GM19467 (cell line): ENCODE results near the gene ZNF469.

Source experiments
- ATAC-seq: cut with Tn5 transposase; IDR thresholded peaks from one replicate; pipeline ENCODE4 v1.9.1; 2021; ENCODE audit warnings: mild to moderate bottlenecking, moderate library complexity; ENCODE audit not compliant: unreplicated experiment

Gene ZNF469

GRCh38 chr16:88376835-88377726 lies 5.7 kb upstream of the ZNF469 start:
- ATAC-seq = no peak

- ATAC-seq = no peak
Measured at GRCh38 chr16:88377961-88378360, 4.8 kb upstream of the ZNF469 start.

- no peak for ATAC-seq
Measured at GRCh38 chr16:88378401-88378800, 4.4 kb upstream of the ZNF469 start.

GRCh38 chr16:88378836-88379693 lies 3.7 kb upstream of the ZNF469 start:
- no peak for ATAC-seq

GRCh38 chr16:88379694-88380040 lies 3.1 kb upstream of the ZNF469 start:
- no peak for ATAC-seq

GRCh38 chr16:88380099-88380498 lies 2.7 kb upstream of the ZNF469 start:
- no peak for ATAC-seq

GRCh38 chr16:88380619-88381018 lies 2.1 kb upstream of the ZNF469 start:
- ATAC-seq = no peak

- ATAC-seq = no peak
Measured at GRCh38 chr16:88381820-88382451, 823 bp upstream of the ZNF469 start.

- no peak for ATAC-seq
Measured at GRCh38 chr16:88383401-88384221, 852 bp downstream of the ZNF469 start.

GRCh38 chr16:88384222-88385111 lies 1.7 kb downstream of the ZNF469 start:
- no peak for ATAC-seq

- no peak for ATAC-seq
Measured at GRCh38 chr16:88385112-88385594, 2.4 kb downstream of the ZNF469 start.

GRCh38 chr16:88385831-88386815 lies 3.4 kb downstream of the ZNF469 start:
- ATAC-seq = no peak

GRCh38 chr16:88387180-88387765 lies 4.5 kb downstream of the ZNF469 start:
- ATAC-seq = no peak

- ATAC-seq = no peak
Measured at GRCh38 chr16:88387941-88388627, 5.3 kb downstream of the ZNF469 start.

GRCh38 chr16:88389191-88389590 lies 6.4 kb downstream of the ZNF469 start:
- no peak for ATAC-seq

- no peak for ATAC-seq
Measured at GRCh38 chr16:88389621-88390160, 6.9 kb downstream of the ZNF469 start.

- no peak for ATAC-seq
Measured at GRCh38 chr16:88390265-88390664, 7.5 kb downstream of the ZNF469 start.
